HG03064 (cell line): ENCODE data around the gene ATP2B1.

ENCODE experiments used
- ATAC-seq: cut with Tn5 transposase; IDR thresholded peaks from one replicate; pipeline ENCODE4 v1.9.1; 2021; ENCODE audit warnings: low read depth; ENCODE audit not compliant: unreplicated experiment

ATP2B1 gene

DNA sequence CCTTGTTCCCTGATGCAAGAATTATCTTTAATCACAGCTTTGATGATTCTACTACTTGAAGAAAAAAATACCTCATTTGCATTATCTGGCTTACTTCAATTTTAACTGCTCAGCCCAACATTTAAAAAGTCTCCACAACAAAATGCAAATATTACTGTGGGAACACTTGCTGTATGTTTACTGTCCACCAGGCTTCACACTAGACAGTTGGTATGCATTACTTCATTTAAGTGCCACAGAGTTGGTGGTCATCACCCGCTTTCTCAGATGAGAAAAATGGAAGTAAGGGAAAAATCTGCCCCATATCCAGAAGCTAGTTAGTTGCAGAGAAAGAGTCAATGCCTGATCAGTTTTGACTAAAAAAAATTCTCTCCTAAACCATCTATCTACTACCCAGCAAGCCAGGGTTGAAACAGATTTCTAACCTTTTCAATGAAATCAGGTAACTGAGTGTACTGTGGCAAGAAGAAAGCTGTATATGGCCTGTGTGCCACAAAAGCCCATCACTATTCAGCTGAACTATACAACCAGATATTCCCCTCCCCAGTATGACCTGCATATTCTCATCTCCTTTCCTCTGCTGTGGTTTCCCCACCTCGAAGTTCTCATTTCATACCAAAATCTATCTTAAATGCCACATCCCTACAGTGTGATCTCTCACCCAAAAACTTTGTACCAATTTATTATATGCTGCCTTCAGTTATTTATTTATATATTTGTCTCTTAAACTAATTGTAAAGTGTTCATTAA is 90.3 kb downstream of the ATP2B1 start:
- no peak for ATAC-seq

GRCh38 chr12:89610366-89610765 is 98.3 kb downstream of the ATP2B1 start:
- ATAC-seq: no peak

GRCh38 chr12:89603678-89604077 is 105.0 kb downstream of the ATP2B1 start:
- no peak for ATAC-seq

DNA sequence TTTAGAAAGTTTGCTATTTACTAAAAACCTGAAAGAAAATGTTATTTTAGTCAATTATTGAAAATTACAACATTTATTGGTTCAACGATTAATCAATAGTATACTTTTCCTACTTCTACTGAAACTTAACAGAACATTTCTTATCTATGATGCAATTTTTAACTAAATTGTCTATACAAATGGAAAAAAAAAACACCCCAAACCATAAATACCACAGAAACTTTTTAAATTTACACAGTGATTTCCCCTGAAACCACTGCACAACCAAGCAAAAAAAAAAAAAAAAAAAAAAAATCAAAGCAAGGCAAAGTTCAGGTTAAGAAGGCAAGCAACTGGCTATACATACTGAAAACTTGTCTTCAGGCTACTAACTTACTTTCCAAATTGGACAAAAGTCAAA is 110.9 kb downstream of the ATP2B1 start:
- no peak for ATAC-seq

DNA sequence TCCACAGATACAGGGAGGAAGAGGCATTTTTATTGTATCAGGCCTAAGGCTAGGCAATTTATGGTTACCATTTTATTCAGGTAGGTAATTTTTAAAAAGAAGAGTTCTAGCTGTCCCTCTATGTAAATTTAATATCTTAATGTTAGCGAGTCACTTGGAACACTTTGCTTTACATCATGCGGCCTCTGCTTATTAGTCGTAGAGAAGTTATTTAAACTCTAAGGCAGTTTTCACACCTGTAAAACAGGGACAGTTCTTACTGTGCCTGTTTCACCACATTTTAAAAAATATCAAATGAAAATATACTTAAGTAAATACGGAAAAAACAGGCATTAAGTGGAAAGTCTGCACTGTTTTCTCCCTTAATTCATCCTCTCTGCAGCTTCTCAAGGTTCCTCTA is 111.4 kb downstream of the ATP2B1 start:
- ATAC-seq: no peak

- no peak for ATAC-seq
Observed at GRCh38 chr12:89593873-89594272, 114.8 kb downstream of the ATP2B1 start.

- no peak for ATAC-seq
Observed at GRCh38 chr12:89593233-89593632, 115.4 kb downstream of the ATP2B1 start.

DNA sequence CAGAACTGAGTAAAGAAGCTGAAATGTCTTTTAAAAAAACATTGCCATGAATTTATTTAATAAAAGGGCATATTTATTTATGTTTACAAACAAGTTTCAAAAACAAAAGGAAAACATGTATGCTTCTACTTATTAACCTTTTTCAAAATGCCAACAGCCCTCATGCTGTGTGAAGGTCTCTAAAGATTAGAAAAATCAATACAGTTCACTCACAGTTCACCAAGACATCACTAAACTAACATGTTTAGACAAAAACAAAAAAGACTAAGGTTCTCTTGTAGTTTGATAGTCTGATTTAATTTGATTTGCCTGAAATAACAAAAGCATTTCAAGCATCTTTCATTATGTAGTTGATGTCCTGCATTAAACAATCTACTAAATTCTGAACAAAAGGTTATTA is 118.9 kb downstream of the ATP2B1 start:
- no peak for ATAC-seq

DNA sequence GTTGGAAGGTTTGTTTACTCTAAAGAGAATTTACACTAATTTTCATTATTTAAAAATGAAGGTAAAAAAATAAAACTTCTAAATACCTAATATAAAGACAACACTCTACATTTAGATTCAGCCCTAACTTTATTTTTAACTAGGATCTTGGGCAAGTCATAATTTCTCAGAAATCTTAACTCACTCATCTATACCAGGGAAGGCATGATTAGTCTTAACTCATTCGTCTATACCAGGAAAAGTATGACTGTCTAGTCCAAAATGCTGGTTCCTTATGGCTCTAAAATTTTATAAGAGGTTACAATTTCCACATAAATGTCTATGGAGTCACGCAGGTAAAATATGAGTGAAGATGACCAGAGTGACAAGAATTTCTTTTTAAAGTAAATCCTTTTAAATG is 130.1 kb downstream of the ATP2B1 start:
- ATAC-seq: no peak

DNA sequence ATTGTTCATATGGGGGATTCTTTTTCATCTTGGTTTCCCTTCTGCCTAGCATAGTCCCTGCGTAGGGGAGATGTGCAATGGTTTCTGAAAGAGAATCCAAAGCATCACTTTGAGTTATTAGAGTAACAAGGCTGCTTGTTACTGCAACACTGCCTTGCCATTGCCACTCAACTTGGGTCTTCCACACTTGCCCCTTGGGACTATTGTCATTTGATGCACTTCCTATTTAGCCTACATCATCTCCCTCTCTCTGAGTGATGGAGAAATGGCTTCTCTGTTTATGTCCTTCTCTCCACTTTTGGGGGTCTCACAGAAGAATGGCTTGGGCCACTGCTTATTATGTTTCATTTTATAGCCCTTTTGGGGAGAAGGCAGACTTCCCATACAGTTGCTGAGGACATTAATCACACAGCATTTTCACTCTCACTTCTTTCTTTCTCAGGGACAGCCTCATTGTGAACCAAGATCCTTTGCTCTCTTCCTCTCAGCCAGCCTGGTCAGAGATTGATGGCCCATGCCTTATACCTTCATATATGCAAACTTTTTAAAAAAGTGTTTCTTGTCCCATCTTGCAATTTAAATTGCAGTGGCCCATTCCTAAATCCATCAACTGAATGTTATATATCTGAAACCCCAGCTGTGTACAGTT is 131.9 kb downstream of the ATP2B1 start:
- ATAC-seq: no peak

GRCh38 chr12:89575374-89575773 is 133.3 kb downstream of the ATP2B1 start:
- ATAC-seq: no peak

GRCh38 chr12:89574736-89575208 is 133.9 kb downstream of the ATP2B1 start:
- no peak for ATAC-seq

GRCh38 chr12:89573051-89573810 is 135.4 kb downstream of the ATP2B1 start:
- ATAC-seq: no peak

- no peak for ATAC-seq
Observed at GRCh38 chr12:89571491-89572195, 137.0 kb downstream of the ATP2B1 start.

- ATAC-seq: no peak
Observed at GRCh38 chr12:89568484-89568883, 140.2 kb downstream of the ATP2B1 start.

- ATAC-seq: no peak
Observed at GRCh38 chr12:89567691-89568239, 140.9 kb downstream of the ATP2B1 start.

DNA sequence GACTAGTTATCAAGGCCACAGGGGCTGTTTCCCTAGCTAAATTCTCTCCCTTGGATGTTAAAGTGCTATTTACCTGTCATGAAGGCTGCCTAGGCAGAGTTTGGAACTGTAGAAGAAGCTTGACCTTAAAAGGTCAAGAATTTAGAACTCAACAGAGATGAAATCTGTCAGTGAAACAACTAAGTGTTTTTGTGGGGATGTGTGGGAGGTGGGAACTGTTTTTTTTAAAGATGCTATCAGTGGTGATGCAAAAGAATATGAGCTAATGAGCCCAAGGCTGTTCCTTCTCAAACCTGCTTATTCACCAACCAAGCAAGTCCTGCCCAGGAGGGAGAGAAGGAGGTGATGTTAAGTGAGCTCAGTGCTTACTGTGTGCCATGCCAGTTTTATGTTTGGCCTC is 142.0 kb downstream of the ATP2B1 start:
- ATAC-seq: no peak

DNA sequence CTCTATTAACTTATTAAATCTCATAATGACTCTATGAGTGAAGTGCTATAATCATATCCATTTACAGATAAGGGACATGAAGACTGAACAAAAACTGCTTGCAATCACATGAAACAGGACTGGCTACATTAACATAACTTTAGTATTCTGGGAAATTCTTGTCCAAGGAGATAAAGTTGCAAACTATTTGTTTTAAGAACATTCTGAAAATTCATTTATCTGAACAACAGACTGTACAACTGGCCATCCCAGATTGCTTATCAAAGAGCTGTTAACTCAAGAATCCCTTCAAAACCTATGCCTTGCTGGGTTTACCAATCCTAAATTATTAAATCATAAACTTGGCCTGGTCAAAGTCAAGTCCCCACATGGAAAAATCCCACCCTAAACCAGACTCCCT is 143.6 kb downstream of the ATP2B1 start:
- no peak for ATAC-seq

GRCh38 chr12:89559753-89560152 is 148.9 kb downstream of the ATP2B1 start:
- no peak for ATAC-seq

- ATAC-seq: no peak
Observed at GRCh38 chr12:89556976-89557375, 151.7 kb downstream of the ATP2B1 start.

DNA sequence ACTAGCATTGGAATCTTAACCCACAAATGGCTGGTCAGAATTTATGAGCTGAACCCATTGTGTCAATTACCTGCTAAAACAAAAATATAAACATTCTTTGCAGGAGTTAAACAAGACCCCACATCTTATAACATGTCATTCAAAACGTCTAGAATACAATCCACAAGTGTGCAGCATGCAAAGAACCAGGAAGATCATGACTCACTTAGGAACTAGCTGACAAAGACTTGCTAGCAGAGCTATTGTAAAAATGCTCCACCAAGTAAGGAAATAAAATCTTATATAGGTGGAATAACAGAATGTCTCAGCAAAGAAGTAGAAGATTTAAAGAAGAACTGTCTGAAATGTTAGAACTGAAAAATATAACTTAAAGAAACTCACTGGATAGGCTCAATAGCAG is 156.3 kb downstream of the ATP2B1 start:
- no peak for ATAC-seq
